SK-N-SH treated with all-trans-retinoic acid at 6 μM for 48 hours (cell line): ENCODE measurements around the gene FOXL1.

Experiments used
- ATAC-seq: fragments of 200-7000 bp; cut with Tn5 transposase; 3 replicates; pipeline ENCODE4 v1.9.1; 2020; ENCODE audit warnings: mild to moderate bottlenecking, moderate library complexity
- ARNTL ChIP-seq: fragments of 450-650 bp; formaldehyde crosslinking; IDR thresholded peaks from 2 replicates; pipeline ENCODE4 v1.5.0; 2020; ENCODE audit warnings: low read depth, mild to moderate bottlenecking, moderate library complexity, borderline replicate concordance
- BACH2 ChIP-seq: fragments of 250-450 bp; sonication (Bioruptor Pico); IDR thresholded peaks from 2 replicates; pipeline ENCODE4 v1.9.0; 2021; ENCODE audit warnings: mild to moderate bottlenecking, borderline replicate concordance
- GLIS3 ChIP-seq: fragments of 250-450 bp; sonication (Bioruptor Pico); IDR thresholded peaks from 2 replicates; pipeline ENCODE4 v1.5.0; 2020; ENCODE audit warnings: mild to moderate bottlenecking, moderate library complexity
- OSR1 ChIP-seq: fragments of 250-450 bp; sonication (Bioruptor Pico); IDR thresholded peaks from 2 replicates; pipeline ENCODE4 v1.8.0; 2022; ENCODE audit warnings: moderate library complexity, mild to moderate bottlenecking, inconsistent platforms
- PPARA ChIP-seq: fragments of 250-450 bp; sonication (Bioruptor Pico); IDR thresholded peaks from 2 replicates; pipeline ENCODE4 v1.5.0; 2020; ENCODE audit warnings: mild to moderate bottlenecking, borderline replicate concordance
- RARB ChIP-seq: fragments of 250-450 bp; sonication (Bioruptor Pico); IDR thresholded peaks from 2 replicates; pipeline ENCODE4 v1.8.0; 2021; ENCODE audit warnings: mild to moderate bottlenecking, moderate library complexity
- SNAI2 ChIP-seq: fragments of 250-450 bp; sonication (Bioruptor Pico); IDR thresholded peaks from 2 replicates; pipeline ENCODE4 v1.5.0; 2020; ENCODE audit warnings: mild to moderate bottlenecking, moderate library complexity
- TCF4 ChIP-seq: fragments of 250-450 bp; sonication (Bioruptor Pico); IDR thresholded peaks from 2 replicates; pipeline ENCODE4 v1.8.0; 2021; ENCODE audit warnings: mild to moderate bottlenecking, moderate library complexity, borderline replicate concordance
- TOX ChIP-seq: fragments of 250-450 bp; sonication (Bioruptor Pico); IDR thresholded peaks from 2 replicates; pipeline ENCODE4 v1.8.0; 2021; ENCODE audit warnings: mild to moderate bottlenecking, moderate library complexity, borderline replicate concordance
- ZFP3 ChIP-seq: fragments of 250-450 bp; sonication (Bioruptor Pico); IDR thresholded peaks from 2 replicates; pipeline ENCODE4 v1.5.0; 2020; ENCODE audit warnings: mild to moderate bottlenecking, moderate library complexity
- ZNF565 ChIP-seq: fragments of 450-650 bp; formaldehyde crosslinking; conservative IDR thresholded peaks from 2 replicates; pipeline ENCODE4 v1.5.0; 2020; ENCODE audit warnings: low read depth, mild to moderate bottlenecking, moderate library complexity
- ZNF70 ChIP-seq: fragments of 450-650 bp; formaldehyde crosslinking; IDR thresholded peaks from 2 replicates; pipeline ENCODE4 v1.5.0; 2020; ENCODE audit warnings: mild to moderate bottlenecking, moderate library complexity
- ZNF8 ChIP-seq: fragments of 450-650 bp; formaldehyde crosslinking; IDR thresholded peaks from 2 replicates; pipeline ENCODE4 v1.5.0; 2020; ENCODE audit warnings: mild to moderate bottlenecking, moderate library complexity
- TF ChIP-seq, protein P1 (sequence below): fragments of 250-450 bp; sonication (Bioruptor Pico); IDR thresholded peaks from 2 replicates; pipeline ENCODE4 v1.8.0; 2020; ENCODE audit warnings: mild to moderate bottlenecking, moderate library complexity, borderline replicate concordance
- TF ChIP-seq, protein P2 (sequence below): fragments of 250-450 bp; sonication (Bioruptor Pico); IDR thresholded peaks from 2 replicates; pipeline ENCODE4 v1.5.1; 2020; ENCODE audit warnings: low read depth, mild to moderate bottlenecking, moderate library complexity
- TF ChIP-seq, protein P3 (sequence below): fragments of 250-450 bp; sonication (Bioruptor Pico); IDR thresholded peaks from 2 replicates; pipeline ENCODE4 v1.8.0; 2021; ENCODE audit warnings: low read depth, mild to moderate bottlenecking, moderate library complexity, borderline replicate concordance

Gene FOXL1

DNA sequence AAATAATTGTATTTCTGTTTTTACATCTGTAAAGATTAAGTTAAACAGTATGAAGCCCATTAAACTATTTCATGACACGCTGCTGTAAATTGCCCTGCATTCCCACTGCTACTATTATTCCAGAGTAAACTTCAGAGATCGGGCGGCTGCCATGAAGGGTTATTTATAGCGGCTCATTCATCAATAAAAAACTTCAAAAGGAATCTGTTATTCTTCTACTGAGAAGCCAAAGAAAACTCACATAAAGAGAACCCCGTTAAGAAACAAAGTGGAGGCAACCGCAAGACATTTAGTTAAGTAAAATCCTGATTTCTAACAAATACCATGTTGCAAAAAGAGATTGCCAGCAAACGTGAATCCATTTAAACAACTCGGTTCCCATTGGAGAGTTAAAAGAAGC, 16.4 kb downstream of the FOXL1 start:
- no peak for ATAC-seq

DNA sequence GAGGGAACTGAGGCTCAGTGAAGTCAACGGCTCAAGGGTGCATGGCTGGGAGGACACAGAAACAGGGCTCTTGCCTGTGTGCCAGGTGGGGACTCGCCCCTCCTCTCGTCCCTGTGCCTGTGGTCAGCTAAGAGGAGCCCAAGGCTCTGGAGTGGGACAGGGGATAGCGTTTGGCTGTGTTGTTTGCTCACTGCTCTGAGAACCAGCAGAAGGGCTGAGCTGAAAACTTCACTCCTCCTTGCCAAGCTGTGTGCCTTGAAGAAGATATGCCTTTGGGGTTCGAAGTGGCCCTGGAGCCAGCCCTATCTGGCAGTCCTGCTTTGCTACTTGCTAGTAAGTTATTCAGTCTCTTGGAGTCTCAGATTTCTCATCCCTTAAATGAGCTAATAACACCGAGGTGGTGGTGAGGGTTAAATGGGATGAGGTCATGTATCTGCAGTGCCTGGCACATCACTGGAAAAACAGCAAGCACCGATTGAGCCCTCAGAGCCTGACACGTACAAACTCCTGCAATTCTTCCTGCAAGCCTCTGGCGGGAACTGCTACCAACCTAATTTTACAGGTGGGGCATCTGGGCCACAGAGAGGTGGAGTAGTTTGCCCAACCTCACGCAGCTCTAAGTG, 17.7 kb downstream of the FOXL1 start:
- 0 out of 3 replicates have a peak, but pooled peaks have one; percentile 11 for ATAC-seq
- no peak for TF ChIP-seq PPARA (CRISPR knock-in tag)
- no peak for TF ChIP-seq OSR1 (CRISPR knock-in tag)
- TF ChIP-seq, protein P1, sequence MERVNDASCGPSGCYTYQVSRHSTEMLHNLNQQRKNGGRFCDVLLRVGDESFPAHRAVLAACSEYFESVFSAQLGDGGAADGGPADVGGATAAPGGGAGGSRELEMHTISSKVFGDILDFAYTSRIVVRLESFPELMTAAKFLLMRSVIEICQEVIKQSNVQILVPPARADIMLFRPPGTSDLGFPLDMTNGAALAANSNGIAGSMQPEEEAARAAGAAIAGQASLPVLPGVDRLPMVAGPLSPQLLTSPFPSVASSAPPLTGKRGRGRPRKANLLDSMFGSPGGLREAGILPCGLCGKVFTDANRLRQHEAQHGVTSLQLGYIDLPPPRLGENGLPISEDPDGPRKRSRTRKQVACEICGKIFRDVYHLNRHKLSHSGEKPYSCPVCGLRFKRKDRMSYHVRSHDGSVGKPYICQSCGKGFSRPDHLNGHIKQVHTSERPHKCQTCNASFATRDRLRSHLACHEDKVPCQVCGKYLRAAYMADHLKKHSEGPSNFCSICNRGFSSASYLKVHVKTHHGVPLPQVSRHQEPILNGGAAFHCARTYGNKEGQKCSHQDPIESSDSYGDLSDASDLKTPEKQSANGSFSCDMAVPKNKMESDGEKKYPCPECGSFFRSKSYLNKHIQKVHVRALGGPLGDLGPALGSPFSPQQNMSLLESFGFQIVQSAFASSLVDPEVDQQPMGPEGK (CRISPR knock-in tag), result no peak
- TF ChIP-seq, protein P2, sequence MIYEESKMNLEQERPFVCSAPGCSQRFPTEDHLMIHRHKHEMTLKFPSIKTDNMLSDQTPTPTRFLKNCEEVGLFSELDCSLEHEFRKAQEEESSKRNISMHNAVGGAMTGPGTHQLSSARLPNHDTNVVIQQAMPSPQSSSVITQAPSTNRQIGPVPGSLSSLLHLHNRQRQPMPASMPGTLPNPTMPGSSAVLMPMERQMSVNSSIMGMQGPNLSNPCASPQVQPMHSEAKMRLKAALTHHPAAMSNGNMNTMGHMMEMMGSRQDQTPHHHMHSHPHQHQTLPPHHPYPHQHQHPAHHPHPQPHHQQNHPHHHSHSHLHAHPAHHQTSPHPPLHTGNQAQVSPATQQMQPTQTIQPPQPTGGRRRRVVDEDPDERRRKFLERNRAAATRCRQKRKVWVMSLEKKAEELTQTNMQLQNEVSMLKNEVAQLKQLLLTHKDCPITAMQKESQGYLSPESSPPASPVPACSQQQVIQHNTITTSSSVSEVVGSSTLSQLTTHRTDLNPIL (CRISPR knock-in tag), result no peak
- TF ChIP-seq SNAI2, result no peak
- TF ChIP-seq ZNF8 (CRISPR knock-in tag), result no peak
- no peak for TF ChIP-seq BACH2 (CRISPR knock-in tag)
- TF ChIP-seq TCF4 (CRISPR knock-in tag), result no peak
- TF ChIP-seq ZFP3 (CRISPR knock-in tag), result no peak

More for the DNA sequence above, 16.4 kb downstream of the FOXL1 start:
- TF ChIP-seq ARNTL (CRISPR knock-in tag) (no peak), OSR1 (CRISPR knock-in tag) (no peak), ZFP3 (CRISPR knock-in tag) (no peak), ZNF70 (CRISPR knock-in tag) (no peak), SNAI2 (no peak), TOX (CRISPR knock-in tag) (no peak), RARB (CRISPR knock-in tag) (no peak), BACH2 (CRISPR knock-in tag) (no peak)
- TF ChIP-seq, protein P3, sequence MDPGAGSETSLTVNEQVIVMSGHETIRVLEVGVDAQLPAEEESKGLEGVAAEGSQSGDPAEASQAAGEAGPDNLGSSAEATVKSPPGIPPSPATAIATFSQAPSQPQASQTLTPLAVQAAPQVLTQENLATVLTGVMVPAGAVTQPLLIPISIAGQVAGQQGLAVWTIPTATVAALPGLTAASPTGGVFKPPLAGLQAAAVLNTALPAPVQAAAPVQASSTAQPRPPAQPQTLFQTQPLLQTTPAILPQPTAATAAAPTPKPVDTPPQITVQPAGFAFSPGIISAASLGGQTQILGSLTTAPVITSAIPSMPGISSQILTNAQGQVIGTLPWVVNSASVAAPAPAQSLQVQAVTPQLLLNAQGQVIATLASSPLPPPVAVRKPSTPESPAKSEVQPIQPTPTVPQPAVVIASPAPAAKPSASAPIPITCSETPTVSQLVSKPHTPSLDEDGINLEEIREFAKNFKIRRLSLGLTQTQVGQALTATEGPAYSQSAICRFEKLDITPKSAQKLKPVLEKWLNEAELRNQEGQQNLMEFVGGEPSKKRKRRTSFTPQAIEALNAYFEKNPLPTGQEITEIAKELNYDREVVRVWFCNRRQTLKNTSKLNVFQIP (CRISPR knock-in tag), result no peak
- TF ChIP-seq, protein P1 (CRISPR knock-in tag), result no peak
- TF ChIP-seq, all 23 proteins: peak for 0

DNA sequence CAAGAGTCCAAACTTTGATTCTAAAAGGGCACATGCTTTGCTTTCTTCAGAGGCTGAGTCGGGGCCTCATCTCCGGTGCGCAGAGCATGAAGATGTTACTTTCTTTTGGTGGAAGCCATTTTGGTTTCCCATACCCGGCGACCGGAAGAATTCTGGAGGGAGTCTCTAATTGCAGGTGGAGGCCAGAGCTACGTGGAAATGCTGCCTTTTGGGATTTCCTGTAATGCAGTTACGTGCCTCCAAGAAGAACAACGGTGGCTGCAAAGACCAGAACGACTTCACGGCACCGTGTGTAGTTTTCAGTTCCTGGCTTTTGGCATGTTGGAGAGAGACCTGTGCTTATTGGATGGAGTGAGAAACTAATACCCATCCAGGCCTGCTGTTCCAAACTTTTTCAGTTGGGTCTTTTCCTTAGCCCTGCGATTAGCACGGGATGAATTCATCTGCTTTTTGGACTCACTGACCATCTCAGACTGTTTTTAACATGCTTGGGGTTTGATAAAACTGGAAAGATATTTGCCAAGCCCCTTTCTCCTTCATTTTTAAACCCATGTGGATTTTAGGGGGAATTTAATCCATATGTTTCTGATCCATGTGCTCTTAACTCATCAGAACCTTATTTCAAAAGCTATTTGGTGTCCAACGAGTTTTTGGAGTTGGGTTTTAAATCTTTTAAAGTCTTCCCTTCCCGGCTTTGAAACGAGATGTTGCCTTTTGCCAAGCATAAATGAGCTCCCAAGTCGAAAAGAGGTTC, 19.0 kb downstream of the FOXL1 start:
- TF ChIP-seq RARB (CRISPR knock-in tag), result no peak
- TF ChIP-seq ZNF565 (CRISPR knock-in tag), result no peak
- ATAC-seq, result no peak

DNA sequence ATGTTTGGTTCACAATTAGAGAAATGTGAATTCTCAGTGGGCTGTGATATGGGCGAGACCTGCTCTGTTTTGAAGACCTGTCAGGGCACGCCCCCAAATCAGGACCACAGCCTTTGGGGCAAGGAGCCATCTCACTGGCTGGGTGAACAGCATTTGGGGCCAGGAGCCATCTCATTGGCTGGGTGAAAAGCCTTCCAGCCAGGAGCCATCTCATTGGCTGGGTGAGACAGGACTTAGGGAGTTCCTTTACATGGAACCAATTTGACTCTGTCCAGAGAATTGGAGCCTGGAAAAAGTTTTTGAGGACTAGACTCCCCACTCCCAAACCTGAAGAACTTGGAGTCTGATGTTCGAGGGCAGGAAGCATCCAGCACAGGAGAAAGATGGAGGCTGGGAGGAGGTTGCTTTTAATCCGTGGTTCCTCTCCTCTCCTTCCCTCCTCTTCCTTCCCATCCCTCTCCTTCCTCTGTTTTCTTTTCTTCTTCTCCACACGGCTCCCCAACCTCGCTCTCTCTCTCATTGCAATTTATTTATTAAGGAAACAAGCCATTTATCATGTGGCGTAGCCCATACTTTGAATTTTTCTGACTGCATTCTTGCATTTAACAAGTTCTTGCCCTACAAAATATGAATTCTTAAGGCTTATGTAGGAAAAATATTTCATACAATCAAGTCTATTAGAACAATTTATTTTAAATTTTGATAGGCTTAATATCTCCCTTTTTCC, 19.7 kb downstream of the FOXL1 start:
- ATAC-seq, result peak; percentile 58
- TF ChIP-seq, protein P3 (CRISPR knock-in tag), result no peak
- no peak for TF ChIP-seq GLIS3 (CRISPR knock-in tag)
- no peak for TF ChIP-seq ARNTL (CRISPR knock-in tag)
- no peak for TF ChIP-seq SNAI2
- no peak for TF ChIP-seq RARB (CRISPR knock-in tag)
- no peak for TF ChIP-seq PPARA (CRISPR knock-in tag)
- TF ChIP-seq, protein P2 (CRISPR knock-in tag), result no peak
